ENCODE data around the gene FICD.

Gene FICD

GRCh38 chr12:108562348-108563135 lies 47.5 kb downstream of the FICD start, which contains the start of gene ISCU:
Gene ISCU (plus strand): TSS chr12:108562596. CDS start chr12:108562623, 27 bp downstream.
- Histone ChIP-seq H3K36me3 (ENCODE audit: control insufficient read depth in 1 of 2, insufficient read depth in 2 of 2, low read length in 2 of 2) (peaks cover 18 to 43% of the 10 kb centered on the region in 2 experiments), H3K27me3 (ENCODE audit: insufficient read depth, low read length) (no peaks in the 10 kb centered on the region), H3K4me3 (ENCODE audit: low read depth, low read length) (peak within 1 kb of the TSS; percentile 94), H4K91ac (ENCODE audit: low read depth, low read length) (peak within 1 kb of the TSS; percentile 89), H3K4me1 (ENCODE audit: control insufficient read depth in 1 of 2, insufficient read depth in 2 of 2, low read length in 2 of 2) (peaks cover 6 to 15% of the 10 kb centered on the region in 2 experiments), H3K4ac (ENCODE audit: low read depth, low read length) (peak within 1 kb of the TSS; percentile 87), H3K14ac (ENCODE audit: low read length) (peak within 1 kb of the TSS; percentile 95), H4K8ac (ENCODE audit: low read depth, low read length) (peak within 1 kb of the TSS; percentile 100), H2AK5ac (ENCODE audit: low read length) (peak within 1 kb of the TSS; percentile 74), H2BK120ac (ENCODE audit: insufficient read depth, low read length, poor library complexity) (peak within 1 kb of the TSS; percentile 91), H4K12ac (ENCODE audit: low read depth, low read length) (peak within 1 kb of the TSS; percentile 88), H3K23ac (ENCODE audit: low read length) (no peak within 1 kb of the TSS), H3K79me1 (ENCODE audit: low read length) (peaks cover 31% of the 10 kb centered on the region), H3K9me3 (ENCODE audit: insufficient read depth, low read depth, low read length) (peaks cover 2% of the 10 kb centered on the region), H3K18ac (ENCODE audit: low read length) (peak within 1 kb of the TSS; percentile 93), H2AFZ (ENCODE audit: insufficient read depth, low read length, poor library complexity) (peak within 1 kb of the TSS; percentile 87), H2BK12ac (ENCODE audit: low read length) (peak within 1 kb of the TSS; percentile 47), H3K9ac (ENCODE audit: low read length) (peak within 1 kb of the TSS; percentile 92), H2BK5ac (ENCODE audit: low read depth, low read length, poor library complexity) (peak within 1 kb of the TSS; percentile 96), H3K79me2 (ENCODE audit: control insufficient read depth, insufficient read depth, low read length, poor library complexity) (peaks cover 29% of the 10 kb centered on the region), H3K27ac (ENCODE audit: low read depth, low read length) (peak within 1 kb of the TSS; percentile 90), H3K4me2 (ENCODE audit: low read length) (peak within 1 kb of the TSS; percentile 95)
- DNase-seq: peak; percentile 99 to 100
- no CpG with 5 or more reads among the region's 72 CpGs for WGBS (ENCODE audit: extremely low coverage, insufficient coverage, insufficient read length)

GRCh38 chr12:108563136-108563803 lies 48.2 kb downstream of the FICD start:
- H3K27ac ChIP-seq (ENCODE audit: low read depth, low read length): peak overlapping the region; percentile 77
- H3K27me3 ChIP-seq (ENCODE audit: insufficient read depth, low read length): no peaks in the 10 kb centered on the region
- peak overlapping the region; percentile 95 for H4K8ac ChIP-seq (ENCODE audit: low read depth, low read length)
- H3K79me2 ChIP-seq (ENCODE audit: control insufficient read depth, insufficient read depth, low read length, poor library complexity): peaks cover 27% of the 10 kb centered on the region
- peak overlapping the region; percentile 95 for H3K14ac ChIP-seq (ENCODE audit: low read length)
- H3K79me1 ChIP-seq (ENCODE audit: low read length): peaks cover 31% of the 10 kb centered on the region
- no peak overlapping the region for H3K23ac ChIP-seq (ENCODE audit: low read length)
- H2AK5ac ChIP-seq (ENCODE audit: low read length): peak overlapping the region; percentile 74
- DNase-seq: peak; percentile 74 to 86
- peaks cover 6 to 15% of the 10 kb centered on the region in 2 experiments for H3K4me1 ChIP-seq (ENCODE audit: control insufficient read depth in 1 of 2, insufficient read depth in 2 of 2, low read length in 2 of 2)
- peak overlapping the region; percentile 89 for H4K91ac ChIP-seq (ENCODE audit: low read depth, low read length)
- H3K9ac ChIP-seq (ENCODE audit: low read length): peak overlapping the region; percentile 92
- H3K4me3 ChIP-seq (ENCODE audit: low read depth, low read length): peak overlapping the region; percentile 94
- H2BK5ac ChIP-seq (ENCODE audit: low read depth, low read length, poor library complexity): peak overlapping the region; percentile 94
- H4K12ac ChIP-seq (ENCODE audit: low read depth, low read length): peak overlapping the region; percentile 83
- peak overlapping the region; percentile 47 for H2BK12ac ChIP-seq (ENCODE audit: low read length)
- peak overlapping the region; percentile 87 for H2AFZ ChIP-seq (ENCODE audit: insufficient read depth, low read length, poor library complexity)
- peak overlapping the region; percentile 93 for H3K18ac ChIP-seq (ENCODE audit: low read length)
- peak overlapping the region; percentile 95 for H3K4me2 ChIP-seq (ENCODE audit: low read length)
- peaks cover 17 to 42% of the 10 kb centered on the region in 2 experiments for H3K36me3 ChIP-seq (ENCODE audit: control insufficient read depth in 1 of 2, insufficient read depth in 2 of 2, low read length in 2 of 2)
- peak overlapping the region; percentile 87 for H3K4ac ChIP-seq (ENCODE audit: low read depth, low read length)
- peak overlapping the region; percentile 84 for H2BK120ac ChIP-seq (ENCODE audit: insufficient read depth, low read length, poor library complexity)
- peaks cover under 1% of the 10 kb centered on the region for H3K9me3 ChIP-seq (ENCODE audit: insufficient read depth, low read depth, low read length)
- WGBS (ENCODE audit: extremely low coverage, insufficient coverage, insufficient read length): no CpG with 5 or more reads among the region's 14 CpGs

- H3K79me2 ChIP-seq (ENCODE audit: control insufficient read depth, insufficient read depth, low read length, poor library complexity): peaks cover 24% of the 10 kb centered on the region
- H2AFZ ChIP-seq (ENCODE audit: insufficient read depth, low read length, poor library complexity): no peak overlapping the region
- no peak for DNase-seq
- H3K18ac ChIP-seq (ENCODE audit: low read length): no peak overlapping the region
- H3K14ac ChIP-seq (ENCODE audit: low read length): no peak overlapping the region
- peaks cover 17 to 44% of the 10 kb centered on the region in 2 experiments for H3K36me3 ChIP-seq (ENCODE audit: control insufficient read depth in 1 of 2, insufficient read depth in 2 of 2, low read length in 2 of 2)
- no peak overlapping the region for H4K8ac ChIP-seq (ENCODE audit: low read depth, low read length)
- no CpG with 5 or more reads among the region's 1 CpG for WGBS (ENCODE audit: extremely low coverage, insufficient coverage, insufficient read length)
- no peak overlapping the region for H3K27ac ChIP-seq (ENCODE audit: low read depth, low read length)
- H3K9me3 ChIP-seq (ENCODE audit: insufficient read depth, low read depth, low read length): no peaks in the 10 kb centered on the region
- no peak overlapping the region for H2BK120ac ChIP-seq (ENCODE audit: insufficient read depth, low read length, poor library complexity)
- no peak overlapping the region for H4K91ac ChIP-seq (ENCODE audit: low read depth, low read length)
- peak overlapping the region; percentile 41 for H3K4ac ChIP-seq (ENCODE audit: low read depth, low read length)
- no peak overlapping the region for H2BK12ac ChIP-seq (ENCODE audit: low read length)
- no peak overlapping the region for H2AK5ac ChIP-seq (ENCODE audit: low read length)
- no peak overlapping the region for H3K23ac ChIP-seq (ENCODE audit: low read length)
- no peak overlapping the region for H2BK5ac ChIP-seq (ENCODE audit: low read depth, low read length, poor library complexity)
- no peak overlapping the region for H4K12ac ChIP-seq (ENCODE audit: low read depth, low read length)
- no peak overlapping the region for H3K9ac ChIP-seq (ENCODE audit: low read length)
- H3K4me1 ChIP-seq (ENCODE audit: control insufficient read depth in 1 of 2, insufficient read depth in 2 of 2, low read length in 2 of 2): peaks cover 6 to 15% of the 10 kb centered on the region in 2 experiments
- H3K27me3 ChIP-seq (ENCODE audit: insufficient read depth, low read length): no peaks in the 10 kb centered on the region
- H3K4me2 ChIP-seq (ENCODE audit: low read length): peak overlapping the region; percentile 95
- H3K79me1 ChIP-seq (ENCODE audit: low read length): peaks cover 31% of the 10 kb centered on the region
- H3K4me3 ChIP-seq (ENCODE audit: low read depth, low read length): no peak overlapping the region
These were observed 48.7 kb downstream of the FICD start for GRCh38 chr12:108563804-108564151.

- Histone ChIP-seq H3K9me3 (ENCODE audit: insufficient read depth, low read depth, low read length) (no peaks in the 10 kb centered on the region), H3K4me1 (ENCODE audit: control insufficient read depth in 1 of 2, insufficient read depth in 2 of 2, low read length in 2 of 2) (peaks cover 4 to 10% of the 10 kb centered on the region in 2 experiments), H4K12ac (ENCODE audit: low read depth, low read length) (no peak overlapping the region), H3K4me2 (ENCODE audit: low read length) (no peak overlapping the region), H2BK120ac (ENCODE audit: insufficient read depth, low read length, poor library complexity) (peak overlapping the region; percentile 37), H3K4ac (ENCODE audit: low read depth, low read length) (no peak overlapping the region), H3K9ac (ENCODE audit: low read length) (no peak overlapping the region), H3K23ac (ENCODE audit: low read length) (no peak overlapping the region), H3K79me2 (ENCODE audit: control insufficient read depth, insufficient read depth, low read length, poor library complexity) (peaks cover 19% of the 10 kb centered on the region), H3K27ac (ENCODE audit: low read depth, low read length) (peak overlapping the region; percentile 50), H3K27me3 (ENCODE audit: insufficient read depth, low read length) (no peaks in the 10 kb centered on the region), H3K36me3 (ENCODE audit: control insufficient read depth in 1 of 2, insufficient read depth in 2 of 2, low read length in 2 of 2) (peaks cover 20 to 47% of the 10 kb centered on the region in 2 experiments), H3K18ac (ENCODE audit: low read length) (no peak overlapping the region), H4K8ac (ENCODE audit: low read depth, low read length) (no peak overlapping the region), H2BK5ac (ENCODE audit: low read depth, low read length, poor library complexity) (peak overlapping the region; percentile 4), H3K14ac (ENCODE audit: low read length) (no peak overlapping the region), H2BK12ac (ENCODE audit: low read length) (peak overlapping the region; percentile 35), H2AFZ (ENCODE audit: insufficient read depth, low read length, poor library complexity) (no peak overlapping the region), H2AK5ac (ENCODE audit: low read length) (peak overlapping the region; percentile 73), H3K79me1 (ENCODE audit: low read length) (peaks cover 31% of the 10 kb centered on the region), H4K91ac (ENCODE audit: low read depth, low read length) (peak overlapping the region; percentile 64), H3K4me3 (ENCODE audit: low read depth, low read length) (no peak overlapping the region)
- DNase-seq: no peak
These were observed 49.6 kb downstream of the FICD start for GRCh38 chr12:108564724-108565123.
